K562 (cell line): Measurements from ENCODE around the gene PPDPF. TPM values are rescaled to one million over a fixed set of nuclear protein-coding genes. Genes with fewer than 3 reads are reported as not detected.

Experiments
- ATAC-seq: fragments of 200-7000 bp; cut with Tn5 transposase; 3 replicates; pipeline ENCODE4 v1.9.1; 2020; ENCODE audit warnings: moderate library complexity
- BruUV-seq: library from RNA; stranded (reverse); fragments of 400-500 nt; replicated peaks from 2 replicates; lab custom pipeline; 2021; lab: Mats Ljungman, UMichigan
- CTCF ChIA-PET: fragments of 300-600 bp; formaldehyde crosslinking; extraction: SDS; loops from one replicate; lab custom pipeline; 2021; ENCODE audit warnings: low intra/inter-chr PET ratio; lab: Yijun Ruan, JAX
- POLR2A ChIA-PET: fragments of 300-600, 350-650 bp; sonication (Branson Sonifier 250); formaldehyde crosslinking; extraction: SDS; loops from one replicate; lab custom pipeline; 2021; ENCODE audit warnings: antibody characterized with exemption, inconsistent platforms; lab: Yijun Ruan, JAX
- DNase-seq, 4 experiments: peaks; one replicate each; pipeline versions ENCODE4 v3.0.0 to v3.0.0-alpha.2; 2011 to 2018; ENCODE audit warnings: low spot score in 3 of 4, mixed read lengths in 3 of 4; ENCODE audit errors: extremely low read depth in 1 of 4
- FAIRE-seq: peaks from 2 replicates; lab custom pipeline; 2011; peaks lifted over from hg19 to GRCh38; lab: Jason Lieb, UNC
- H2AFZ ChIP-seq: 2 replicates; pipeline ENCODE4 v1.6.0; 2011; ENCODE audit warnings: low read depth, low read length, control low read depth, inconsistent platforms
- H3K27ac ChIP-seq: fragments of 200-600 bp; 3 replicates; pipeline ENCODE4 v1.8.0; 2011; ENCODE audit warnings: low read depth, mild to moderate bottlenecking, control low read depth, inconsistent platforms, low read length, moderate library complexity, mixed read lengths; ENCODE audit errors: extremely low read depth
- H3K27me3 ChIP-seq, 2 experiments: fragments of 300-600 bp in 1 of 2; 2 replicates in 1 of 2; 3 replicates in 1 of 2; pipeline versions ENCODE4 v1.6.0 to v1.8.0; 2011; ENCODE audit warnings: inconsistent platforms in 2 of 2, low read length in 2 of 2, mild to moderate bottlenecking in 1 of 2, mixed read lengths in 1 of 2, moderate library complexity in 1 of 2; ENCODE audit not compliant: control insufficient read depth in 2 of 2, insufficient read depth in 2 of 2
- H3K36me3 ChIP-seq: fragments of 300-600 bp; 3 replicates; pipeline ENCODE4 v1.8.0; 2011; ENCODE audit warnings: mild to moderate bottlenecking, low read length, inconsistent platforms; ENCODE audit not compliant: control insufficient read depth, insufficient read depth
- H3K4me1 ChIP-seq, 2 experiments: fragments of 200-600 bp in 1 of 2; replicated peaks in 1 of 2; 2 replicates in 1 of 2; 3 replicates in 1 of 2; pipeline versions ENCODE4 v1.5.1 to v1.8.0; 2011; ENCODE audit warnings: inconsistent platforms in 2 of 2, low read length in 2 of 2, mild to moderate bottlenecking in 1 of 2, mixed read lengths in 1 of 2, moderate library complexity in 1 of 2; ENCODE audit not compliant: control insufficient read depth in 2 of 2, insufficient read depth in 2 of 2
- H3K4me2 ChIP-seq: 2 replicates; pipeline ENCODE4 v1.6.1; 2011; ENCODE audit warnings: low read length, control low read depth, inconsistent platforms, mixed read lengths; ENCODE audit not compliant: insufficient read depth
- H3K4me3 ChIP-seq: fragments of 200-600 bp; sonication (generic), shearing (Covaris generic); 2 replicates; pipeline ENCODE4 v1.5.1; 2016; ENCODE audit warnings: control low read depth, inconsistent platforms
- H3K79me2 ChIP-seq: fragments of 200-600 bp; 3 replicates; pipeline ENCODE4 v1.8.0; 2011; ENCODE audit warnings: low read length, inconsistent platforms; ENCODE audit not compliant: control insufficient read depth, insufficient read depth
- H3K9ac ChIP-seq, 2 experiments: 2 replicates each; pipeline versions ENCODE4 v1.6.0 to v1.6.1; 2011; ENCODE audit warnings: low read depth in 2 of 2, low read length in 2 of 2, control low read depth in 1 of 2, inconsistent platforms in 1 of 2, mild to moderate bottlenecking in 1 of 2, mixed read lengths in 1 of 2; ENCODE audit not compliant: insufficient read depth in 1 of 2
- H3K9me1 ChIP-seq: one replicate; pipeline ENCODE4 v1.6.0; 2011; ENCODE audit warnings: inconsistent platforms, mild to moderate bottlenecking, low read length, moderate library complexity; ENCODE audit not compliant: control insufficient read depth, insufficient read depth
- H3K9me3 ChIP-seq: replicated peaks from 2 replicates; pipeline ENCODE4 v1.5.1; 2011; ENCODE audit warnings: low read depth, low read length, inconsistent platforms; ENCODE audit not compliant: control insufficient read depth, insufficient read depth
- H4K20me1 ChIP-seq: replicated peaks from 2 replicates; pipeline ENCODE4 v1.6.1; 2011; ENCODE audit warnings: low read length, inconsistent platforms, mixed read lengths; ENCODE audit not compliant: control insufficient read depth, insufficient read depth
- PCBP2 ChIP-seq: fragments of 200-400 bp; formaldehyde crosslinking; IDR thresholded peaks from 2 replicates; pipeline ENCODE4 v1.6.1; 2018; ENCODE audit warnings: low read length, low read depth, mild to moderate bottlenecking, moderate library complexity; ENCODE audit not compliant: poor library complexity, severe bottlenecking
- ZBTB7A ChIP-seq: IDR thresholded peaks from 2 replicates; pipeline ENCODE4 v1.6.1; 2011; ENCODE audit warnings: low read depth, mild to moderate bottlenecking, low read length, moderate library complexity, borderline replicate concordance; ENCODE audit not compliant: control insufficient read depth
- WGBS: fragments of 100-300 bp; shearing (Covaris generic); methylation state at CpG from one replicate; pipeline ENCODE4 v1.1.6; 2016; ENCODE audit warnings: low coverage, mixed read lengths; ENCODE audit not compliant: insufficient coverage; ENCODE audit errors: missing lambda C conversion rate; 5-methylcytosine and 5-hydroxymethylcytosine counted together
- in situ Hi-C: fragments of 300-500 bp; cut with MboI; formaldehyde crosslinking; loops from 4 replicates; pipeline ENCODE4 v1.15.0; 2018; ENCODE audit warnings: inconsistent platforms, mixed read lengths
- intact Hi-C: fragments of 100-400 bp; cut with micrococcal nuclease; formaldehyde crosslinking; loops from 2 replicates; pipeline ENCODE4 v1.14.2; 2022
- polyA plus RNA-seq, 8 experiments: library from polyadenylated mRNA; depleted of rRNA in 4 of 8; stranded (reverse) in 5 of 8; unstranded in 3 of 8; fragments of >200 nt; fragmentation: Nextera tagmentation in 2 of 8; fragmentation: Illumina TruSeq in 1 of 8; extraction: Ambion mirVana in 2 of 8; extraction: Trizol in 1 of 8; gene quantifications; 2 replicates each; pipeline versions ENCODE4 v1.2.1 to v1.2.3, GENCODE V29; 2011 to 2014; ENCODE audit warnings: inconsistent platforms in 1 of 8, missing spikeins in 1 of 8
- total RNA-seq, 7 experiments: library from RNA; depleted of rRNA in 6 of 7; stranded (reverse); fragments of >200 nt in 6 of 7; fragmentation: Illumina TruSeq in 2 of 7; extraction: Trizol in 2 of 7; gene quantifications; 2 replicates each; pipeline versions ENCODE4 v1.2.1 to v1.2.3, GENCODE V29; 2011 to 2021; ENCODE audit warnings: low replicate concordance in 1 of 7

The PPDPF gene
- total and polyA plus RNA-seq, 9 of the 15 experiments (the other 6 are each of a cell fraction or from before 2014, with no cell fraction given) = 0.77 to 233 (median 10.5) TPM

GRCh38 chr20:63539441-63540370, 19.1 kb downstream of the PPDPF start:
- Histone ChIP-seq H3K4me2 (no peak overlapping the region), H3K9me1 (no peaks in the 10 kb centered on the region)

More at GRCh38 chr20:63539441-63540370, 19.1 kb downstream of the PPDPF start:
- ChIA-PET CTCF (interaction anchor here (3.4 kb wide), 1 partner anchor 434 kb away, joined by 25 read pairs; no protein-coding TSS in a partner anchor), POLR2A (interaction anchor here (0.5 to 1.2 kb wide), 5 partner anchors 16 to 525 kb away, joined by 3 to 6 read pairs (median 3); no protein-coding TSS in a partner anchor)
- DNase-seq = no peak
- Histone ChIP-seq H3K9ac (no peak overlapping the region; a peak in 1 of 4 replicates), H3K27ac (no peak overlapping the region), H3K36me3 (no peaks in the 10 kb centered on the region), H3K79me2 (no peaks in the 10 kb centered on the region), H3K9me3 (no peaks in the 10 kb centered on the region), H3K27me3 (peaks cover 0 to 22% of the 10 kb centered on the region in 2 experiments; a peak in 3 of 5 replicates), H3K4me3 (no peak overlapping the region), H3K4me1 (peaks cover 6 to 91% of the 10 kb centered on the region in 2 experiments; a peak in 4 of 5 replicates), H2AFZ (no peak overlapping the region), H4K20me1 (peaks cover 3% of the 10 kb centered on the region)
- intact Hi-C loops (loop anchor here (2.0 to 10.0 kb wide), 4 partner anchors 115 to 498 kb away; partner anchors contain the start of genes ARFRP1, C20orf204, RTEL1 and STMN3), in situ Hi-C loops (no loop called here)
- BruUV-seq = no TSS peak
- FAIRE-seq = no peak
- no peak for ATAC-seq
- 45% methylated on average over 27 of the region's 29 CpGs for WGBS
- no peak for TF ChIP-seq PCBP2
- 0 out of 2 replicates have a peak, but pooled peaks have one; percentile 4 for TF ChIP-seq ZBTB7A
